NCI-H146 treated with DMSO at 0.1 percent for 48 hours (cell line): ENCODE data around the gene SLC2A1.
A peak's percentile ranks its signal among the peaks of the same experiment; 100 is the strongest.

ENCODE experiments used
- DNase-seq: peaks from one replicate; lab custom pipeline; 2025; ENCODE audit not compliant: unreplicated experiment; lab: John Stamatoyannopoulos, UW

The SLC2A1 gene

GRCh38 chr1:42960566-42961311 is 2.1 kb upstream of the SLC2A1 start:
- no peak for DNase-seq

GRCh38 chr1:42960122-42960390 is 1.4 kb upstream of the SLC2A1 start:
- no peak for DNase-seq

GRCh38 chr1:42957880-42958487 is 684 bp downstream of the SLC2A1 start:
- DNase-seq, result peak; percentile 25

DNA sequence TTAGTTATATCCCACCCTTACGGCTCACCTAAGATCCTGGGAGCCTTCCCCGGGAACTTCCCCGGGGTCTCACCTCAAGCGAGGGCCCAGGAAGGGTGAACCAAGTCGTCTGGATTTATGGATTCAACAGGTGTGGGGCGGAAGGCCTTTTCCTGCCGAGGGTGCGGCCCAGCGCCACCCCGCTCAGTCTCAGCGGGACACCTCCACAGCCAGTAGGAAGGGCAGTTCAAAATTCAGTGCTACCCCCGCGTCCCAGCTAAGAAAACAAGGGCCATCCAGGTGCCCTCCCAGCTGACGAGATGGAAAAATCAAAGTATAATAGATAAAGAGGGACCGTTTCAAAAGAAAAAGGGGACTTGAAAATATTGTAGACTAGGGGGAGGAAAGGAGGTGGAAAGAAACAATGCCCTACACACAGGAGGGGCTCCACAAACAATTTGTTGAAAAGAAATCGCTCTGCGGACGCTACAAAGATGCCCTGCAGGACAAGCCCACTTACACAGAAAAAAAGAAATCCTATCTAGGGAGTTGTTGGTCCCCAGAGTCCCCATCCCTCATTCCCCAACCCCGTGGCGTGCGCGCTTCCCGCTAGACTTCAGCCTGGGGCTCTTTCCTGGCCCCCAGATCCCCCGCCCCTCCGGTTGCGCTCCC is 1.3 kb downstream of the SLC2A1 start:
- DNase-seq, result no peak

GRCh38 chr1:42956739-42957138 is 1.9 kb downstream of the SLC2A1 start:
- DNase-seq, result no peak

- DNase-seq, result no peak
Observed at GRCh38 chr1:42955311-42956063, 3.2 kb downstream of the SLC2A1 start.

GRCh38 chr1:42953182-42954180 is 5.2 kb downstream of the SLC2A1 start:
- DNase-seq, result no peak

GRCh38 chr1:42952303-42953001 is 6.2 kb downstream of the SLC2A1 start:
- DNase-seq, result no peak

GRCh38 chr1:42951588-42951987 is 7.1 kb downstream of the SLC2A1 start:
- no peak for DNase-seq

DNA sequence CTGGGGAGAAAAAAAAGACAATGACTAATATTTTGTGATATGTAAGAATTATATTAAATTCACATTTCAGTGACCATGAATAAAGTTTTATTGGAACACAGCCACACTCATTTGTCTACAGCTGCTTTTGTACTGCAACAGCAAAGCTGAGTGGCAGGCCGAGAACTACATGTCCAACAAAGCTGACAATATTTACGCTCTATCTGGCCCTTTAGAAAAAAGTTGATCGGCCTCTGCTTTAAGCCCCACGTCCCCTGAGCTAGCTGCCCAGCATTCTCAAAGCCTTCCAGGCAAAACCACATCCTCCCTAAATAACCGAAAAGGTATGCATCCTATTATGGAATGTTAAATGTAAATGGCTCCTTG is 8.6 kb downstream of the SLC2A1 start:
- no peak for DNase-seq

- no peak for DNase-seq
Observed at GRCh38 chr1:42949312-42950115, 9.2 kb downstream of the SLC2A1 start.

- no peak for DNase-seq
Observed at GRCh38 chr1:42947965-42948732, 10.5 kb downstream of the SLC2A1 start.

- no peak for DNase-seq
Observed at GRCh38 chr1:42947117-42947516, 11.6 kb downstream of the SLC2A1 start.

GRCh38 chr1:42946120-42946898 is 12.4 kb downstream of the SLC2A1 start:
- DNase-seq, result no peak

GRCh38 chr1:42945164-42945563 is 13.5 kb downstream of the SLC2A1 start:
- DNase-seq, result no peak

DNA sequence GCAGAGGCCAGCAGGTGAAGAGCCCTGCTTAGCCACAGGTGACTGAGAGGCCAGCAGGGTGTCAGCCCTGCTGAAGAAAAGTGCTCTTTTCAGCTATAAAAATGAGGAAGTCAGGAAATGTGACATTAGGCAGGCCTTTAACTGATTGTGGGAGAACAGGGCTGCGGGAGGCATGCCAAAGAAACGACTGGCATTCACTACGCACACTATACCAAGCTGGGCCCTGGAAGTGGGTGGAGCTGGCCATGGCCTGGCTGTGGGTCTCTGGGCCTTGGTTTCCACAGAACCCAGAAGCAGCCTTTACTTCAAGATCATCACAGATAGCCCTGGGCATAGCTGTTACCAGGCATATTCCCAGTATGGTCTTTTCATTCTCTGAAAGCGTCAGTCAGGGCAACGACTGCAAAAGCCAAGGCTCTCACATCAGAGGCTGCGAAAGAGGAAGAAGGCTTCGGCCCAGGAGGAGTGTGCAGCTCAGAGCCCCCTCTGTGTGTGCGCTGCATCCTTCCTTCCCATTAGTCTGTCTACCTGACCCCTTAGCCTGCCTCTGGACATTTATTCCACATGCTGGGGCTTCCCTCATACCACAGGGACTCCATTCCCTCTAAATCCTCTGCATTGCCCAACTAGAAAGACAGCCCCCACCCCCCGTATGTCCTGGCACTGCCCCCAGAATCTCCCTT is 14.3 kb downstream of the SLC2A1 start:
- no peak for DNase-seq

DNA sequence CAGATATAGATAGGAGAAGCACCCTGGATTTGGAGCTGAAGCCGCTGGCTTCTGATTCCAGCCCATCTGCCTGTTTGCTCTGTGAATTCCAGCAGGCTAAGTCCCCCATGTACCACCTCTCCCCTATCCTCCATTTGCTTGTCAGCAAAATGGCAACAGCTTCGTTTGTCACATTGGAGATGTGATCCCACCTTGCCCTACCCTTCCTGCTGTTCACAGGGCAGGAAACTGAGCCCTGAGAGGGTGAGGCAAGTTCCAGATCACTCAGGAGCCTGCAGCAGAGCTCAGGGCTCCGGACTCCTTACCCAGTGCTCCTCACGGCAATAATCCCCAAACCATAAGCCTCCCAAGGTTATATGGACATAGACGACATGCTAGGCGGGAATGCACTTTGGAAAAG is 14.9 kb downstream of the SLC2A1 start:
- no peak for DNase-seq
